ENCODE measurements around the gene ERBB4.

Gene ERBB4

GRCh38 chr2:212421556-212422334, 116.9 kb downstream of the ERBB4 start:
- Histone ChIP-seq H3K9me3 (no peaks in the 10 kb centered on the region), H3K4me3 (ENCODE audit: low read depth in 1 of 2, low read length in 1 of 2) (no peak overlapping the region), H3K36me3 (no peaks in the 10 kb centered on the region), H3K4me1 (ENCODE audit: control insufficient read depth in 1 of 2, insufficient read depth in 1 of 2, low read depth in 1 of 2, low read length in 1 of 2) (no peaks in the 10 kb centered on the region), H3K27ac (no peak overlapping the region), H3K27me3 (no peaks in the 10 kb centered on the region)
- TF ChIP-seq CTCF (IDR thresholded peaks at IDR 0.05), result no peak

GRCh38 chr2:212416086-212416485, 122.5 kb downstream of the ERBB4 start:
- H3K9me3 ChIP-seq, result no peaks in the 10 kb centered on the region
- no peak for TF ChIP-seq CTCF (IDR thresholded peaks at IDR 0.05)
- no peaks in the 10 kb centered on the region for H3K36me3 ChIP-seq
- no peaks in the 10 kb centered on the region for H3K4me1 ChIP-seq (ENCODE audit: control insufficient read depth in 1 of 2, insufficient read depth in 1 of 2, low read depth in 1 of 2, low read length in 1 of 2)
- H3K4me3 ChIP-seq (ENCODE audit: low read depth in 1 of 2, low read length in 1 of 2), result no peak overlapping the region
- no peak overlapping the region for H3K27ac ChIP-seq
- no peaks in the 10 kb centered on the region for H3K27me3 ChIP-seq

- no peaks in the 10 kb centered on the region for H3K36me3 ChIP-seq
- H3K4me3 ChIP-seq (ENCODE audit: low read depth in 1 of 2, low read length in 1 of 2), result no peak overlapping the region
- no peak overlapping the region for H3K27ac ChIP-seq
- H3K9me3 ChIP-seq, result no peaks in the 10 kb centered on the region
- TF ChIP-seq CTCF (IDR thresholded peaks at IDR 0.05), result no peak
- no peaks in the 10 kb centered on the region for H3K27me3 ChIP-seq
- no peaks in the 10 kb centered on the region for H3K4me1 ChIP-seq (ENCODE audit: control insufficient read depth in 1 of 2, insufficient read depth in 1 of 2, low read depth in 1 of 2, low read length in 1 of 2)
Measured at GRCh38 chr2:212414767-212415211, 123.8 kb downstream of the ERBB4 start.

- no peaks in the 10 kb centered on the region for H3K9me3 ChIP-seq
- no peak overlapping the region for H3K27ac ChIP-seq
- no peaks in the 10 kb centered on the region for H3K36me3 ChIP-seq
- TF ChIP-seq CTCF (IDR thresholded peaks at IDR 0.05), result no peak
- H3K4me1 ChIP-seq (ENCODE audit: control insufficient read depth in 1 of 2, insufficient read depth in 1 of 2, low read depth in 1 of 2, low read length in 1 of 2), result no peaks in the 10 kb centered on the region
- H3K27me3 ChIP-seq, result no peaks in the 10 kb centered on the region
- H3K4me3 ChIP-seq (ENCODE audit: low read depth in 1 of 2, low read length in 1 of 2), result no peak overlapping the region
Measured at GRCh38 chr2:212409560-212409959, 129.0 kb downstream of the ERBB4 start.

- Histone ChIP-seq H3K4me1 (ENCODE audit: control insufficient read depth in 1 of 2, insufficient read depth in 1 of 2, low read depth in 1 of 2, low read length in 1 of 2) (no peaks in the 10 kb centered on the region), H3K27ac (no peak overlapping the region), H3K36me3 (no peaks in the 10 kb centered on the region), H3K4me3 (ENCODE audit: low read depth in 1 of 2, low read length in 1 of 2) (no peak overlapping the region), H3K27me3 (no peaks in the 10 kb centered on the region), H3K9me3 (no peaks in the 10 kb centered on the region)
- no peak for TF ChIP-seq CTCF (IDR thresholded peaks at IDR 0.05)
Measured at GRCh38 chr2:212408524-212408923, 130.1 kb downstream of the ERBB4 start.
